Activated CD8-positive, alpha-beta memory T cell treated with anti-CD3 and anti-CD28 coated beads, Interleukin-2, amount 50 U/mL, for 48 hours (primary cell): ENCODE results near the gene FSTL5.
"Not testable (repeated sequence)": the region's sequence is repeated elsewhere in the genome, so short reads cannot be mapped to it uniquely, and the experiment has no call there.

ENCODE experiments used
- DNase-seq: peaks from one replicate; pipeline ENCODE4 v3.0.0-alpha.2; 2020

Gene FSTL5

DNA sequence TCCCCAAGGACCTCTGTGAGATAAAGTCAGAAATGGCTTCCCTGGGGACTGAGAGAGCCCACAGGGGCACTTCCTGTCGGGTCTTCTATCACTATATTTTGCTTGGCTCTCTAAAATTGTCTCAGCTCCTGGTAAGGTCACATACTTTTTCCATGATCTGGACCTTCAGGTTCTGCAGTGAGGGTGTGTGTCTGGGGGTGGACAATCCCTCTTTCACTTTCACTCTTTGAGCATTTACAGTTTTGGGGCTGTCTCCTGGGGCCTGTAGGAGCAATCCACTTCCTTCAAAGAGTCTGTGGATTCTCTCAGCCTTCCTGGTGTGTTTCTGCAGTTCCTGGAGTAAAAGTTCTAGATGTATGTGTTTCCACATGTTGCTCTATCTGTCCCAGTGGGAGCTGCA lies 335.7 kb downstream of the FSTL5 start:
- DNase-seq = no peak

DNA sequence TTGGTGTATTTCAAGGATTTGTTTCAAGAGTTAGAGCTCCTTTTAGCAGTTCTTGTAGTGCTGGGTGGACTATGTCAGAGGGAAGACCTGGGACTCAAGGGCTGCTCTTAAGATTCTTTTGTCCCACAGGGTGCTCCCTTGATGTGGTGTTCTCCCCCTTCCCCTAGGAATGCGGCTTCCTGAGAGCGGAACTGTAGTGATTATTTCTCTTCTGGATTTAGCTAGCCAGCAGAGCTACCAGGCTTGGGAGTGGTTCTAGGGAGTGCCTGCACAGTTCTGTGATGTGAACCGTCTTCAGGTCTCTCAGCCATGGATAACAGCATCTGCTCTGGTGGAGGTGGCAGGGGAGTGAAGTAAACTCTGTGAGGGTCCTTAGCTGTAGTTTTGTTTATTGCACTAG lies 336.8 kb downstream of the FSTL5 start:
- no peak for DNase-seq

DNA sequence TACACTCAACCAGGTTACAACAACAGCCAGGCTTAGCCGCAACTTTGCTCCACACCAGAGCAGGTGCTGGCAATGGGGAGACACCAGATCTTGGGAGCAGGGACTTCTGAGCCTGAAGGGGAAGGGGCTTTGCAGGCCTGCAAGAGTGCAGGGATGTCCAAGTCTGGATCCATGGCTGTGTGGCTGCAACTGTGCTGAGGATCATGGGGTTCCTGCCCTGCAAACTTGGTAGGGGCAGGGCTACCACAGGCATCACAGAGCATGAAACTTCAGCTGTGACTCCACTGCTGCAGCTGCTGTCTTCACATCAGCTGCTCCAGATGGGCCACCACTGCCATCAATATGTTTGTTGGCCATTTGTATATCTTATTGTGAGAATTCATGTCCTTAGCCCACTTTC lies 340.4 kb downstream of the FSTL5 start:
- no peak for DNase-seq

DNA sequence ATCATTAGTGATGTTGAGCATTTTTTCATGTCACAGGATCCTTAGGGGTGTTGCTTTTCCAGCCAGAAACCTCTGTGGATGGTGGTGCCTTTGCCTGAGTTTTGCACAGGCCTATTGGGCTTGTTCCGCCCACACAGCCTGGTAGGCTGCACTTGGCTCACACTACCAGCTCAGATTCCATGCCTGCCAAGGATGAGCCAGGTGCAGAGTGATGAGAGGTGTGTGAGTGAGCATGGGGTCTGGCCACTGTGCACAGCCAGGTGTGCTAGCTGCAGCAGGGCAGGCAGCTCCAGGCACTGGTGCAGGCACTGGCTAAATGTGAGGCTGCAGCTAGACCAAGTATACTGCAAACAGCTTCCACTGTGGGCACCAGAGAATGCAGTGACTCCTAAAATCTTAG lies 341.6 kb downstream of the FSTL5 start:
- DNase-seq = no peak

DNA sequence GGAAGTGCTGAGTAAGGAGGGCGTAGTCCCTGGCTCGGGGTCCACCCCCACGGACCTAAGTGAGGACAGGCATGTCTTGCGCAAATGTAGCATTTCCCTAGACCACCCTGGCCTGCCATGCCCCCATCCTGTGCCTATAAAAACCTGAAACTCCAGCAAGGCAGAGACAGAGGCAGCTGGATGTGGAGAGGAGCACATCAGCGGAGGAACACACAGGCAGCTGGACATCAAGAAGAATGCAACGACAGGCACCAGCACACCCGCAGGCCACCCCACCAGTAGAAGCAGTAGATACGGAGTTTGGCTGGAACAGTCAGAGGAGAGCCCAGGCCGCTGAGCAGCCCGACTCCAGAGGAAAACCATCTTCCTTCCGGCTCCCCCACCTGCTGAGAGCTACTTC lies 345.9 kb downstream of the FSTL5 start:
- no peak for DNase-seq

DNA sequence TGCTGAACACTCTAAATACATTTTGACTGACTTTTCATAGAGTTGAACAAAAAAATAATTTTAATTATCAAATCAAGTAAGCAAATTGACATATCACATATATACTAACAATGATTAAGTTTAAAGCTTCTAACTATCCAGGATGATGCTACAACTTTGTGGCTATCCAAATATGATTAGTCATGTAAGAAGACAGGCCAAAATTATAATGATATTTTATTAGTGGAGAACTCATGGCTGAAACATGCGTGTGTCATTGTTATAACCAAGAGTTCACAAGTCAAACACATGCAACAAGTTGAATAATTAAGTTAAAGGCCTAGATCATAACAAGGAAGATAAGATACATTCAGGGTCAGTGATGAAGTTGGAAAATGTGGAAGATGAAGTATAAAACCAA lies 346.8 kb downstream of the FSTL5 start:
- DNase-seq = no peak

DNA sequence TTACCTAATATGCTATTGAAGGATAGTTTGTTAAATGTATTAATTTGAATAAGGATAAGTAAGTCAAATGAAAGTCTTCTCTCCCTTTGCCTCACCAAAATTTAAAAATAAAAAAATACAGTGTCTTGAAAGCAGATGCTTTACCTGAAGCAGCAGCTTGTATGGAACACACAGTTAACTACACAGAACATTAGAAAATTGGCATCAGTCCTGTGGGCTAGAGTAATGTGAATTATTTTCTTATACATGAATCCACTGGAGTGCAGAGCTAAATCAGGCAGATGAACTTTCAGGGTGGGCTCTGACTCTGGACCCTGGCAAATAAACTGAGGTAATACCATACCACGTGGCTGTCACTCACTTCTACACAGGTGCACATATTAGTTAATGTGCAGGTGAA lies 348.0 kb downstream of the FSTL5 start:
- DNase-seq = no peak

DNA sequence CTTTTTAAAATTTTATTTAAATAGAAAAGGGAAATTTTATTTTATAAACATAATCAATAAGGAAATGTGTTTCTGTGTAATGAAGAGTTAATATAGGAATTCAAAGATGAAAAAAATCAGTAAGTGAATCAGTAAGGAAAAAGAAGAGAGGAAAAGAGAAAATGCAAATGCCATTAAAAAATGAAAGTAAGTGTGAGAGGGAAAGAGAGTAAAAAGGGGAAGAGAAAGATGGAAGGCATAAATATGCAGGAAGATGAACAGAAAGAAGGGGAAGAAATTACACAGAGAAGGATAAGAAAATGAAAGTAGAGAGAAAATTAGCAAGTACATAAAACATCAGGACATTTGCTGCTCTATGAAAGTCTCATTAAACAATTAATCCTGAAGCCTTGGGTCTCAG lies 349.9 kb downstream of the FSTL5 start:
- DNase-seq = no peak

DNA sequence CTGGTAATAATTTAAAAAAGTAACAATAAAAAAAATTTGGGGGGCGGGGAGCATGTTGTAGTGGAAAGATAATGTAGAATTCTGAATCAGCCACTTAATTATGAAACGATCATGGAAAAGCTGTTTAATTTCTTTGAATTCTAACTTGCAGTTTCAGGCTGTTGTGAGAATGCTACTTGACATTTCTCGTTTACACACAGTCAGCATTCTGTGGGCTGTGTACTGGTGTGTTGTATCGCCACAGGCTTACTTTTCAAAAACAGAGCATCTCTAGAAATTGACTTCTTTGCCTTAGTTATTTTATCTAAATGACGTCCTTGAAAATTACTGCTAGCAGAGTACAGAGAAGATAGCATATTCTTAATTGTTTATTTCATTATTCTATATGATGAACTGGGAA lies 350.4 kb downstream of the FSTL5 start:
- no peak for DNase-seq

DNA sequence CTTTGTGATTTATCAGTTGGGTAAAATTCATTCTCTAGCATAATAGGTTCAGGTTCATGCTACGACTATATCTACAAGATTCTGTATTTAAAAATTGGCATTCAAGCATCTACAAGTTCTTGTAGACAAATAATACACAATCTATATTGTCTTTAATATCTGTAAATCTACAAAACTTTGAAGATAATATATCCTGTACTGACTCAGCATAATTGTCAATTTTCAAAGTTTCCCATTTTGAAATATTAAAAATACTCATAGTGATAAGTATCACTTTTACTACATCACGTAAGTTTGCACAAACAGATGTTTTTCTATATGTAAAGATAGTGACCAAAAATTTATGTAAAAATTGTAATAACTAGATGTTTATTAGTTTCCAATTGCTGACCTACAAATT lies 360.6 kb downstream of the FSTL5 start:
- no peak for DNase-seq

DNA sequence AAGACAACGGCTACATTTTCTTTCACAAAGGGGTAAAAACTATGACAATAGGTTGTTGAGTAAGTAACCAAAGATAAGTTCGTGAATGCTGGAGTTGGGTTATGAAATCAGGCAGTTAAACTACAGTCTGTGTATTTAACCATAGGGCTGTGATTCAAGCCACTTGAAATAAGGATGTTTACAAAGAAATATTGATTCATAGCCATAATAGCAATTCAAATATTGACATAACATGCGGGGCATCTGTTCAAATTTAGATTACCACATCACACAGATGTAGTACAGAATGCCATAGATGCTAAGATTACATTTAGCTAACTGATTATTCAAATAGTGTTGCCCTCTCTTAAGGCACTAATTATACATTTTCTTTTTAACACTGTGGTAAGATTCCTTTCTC lies 364.1 kb downstream of the FSTL5 start:
- DNase-seq = no peak

DNA sequence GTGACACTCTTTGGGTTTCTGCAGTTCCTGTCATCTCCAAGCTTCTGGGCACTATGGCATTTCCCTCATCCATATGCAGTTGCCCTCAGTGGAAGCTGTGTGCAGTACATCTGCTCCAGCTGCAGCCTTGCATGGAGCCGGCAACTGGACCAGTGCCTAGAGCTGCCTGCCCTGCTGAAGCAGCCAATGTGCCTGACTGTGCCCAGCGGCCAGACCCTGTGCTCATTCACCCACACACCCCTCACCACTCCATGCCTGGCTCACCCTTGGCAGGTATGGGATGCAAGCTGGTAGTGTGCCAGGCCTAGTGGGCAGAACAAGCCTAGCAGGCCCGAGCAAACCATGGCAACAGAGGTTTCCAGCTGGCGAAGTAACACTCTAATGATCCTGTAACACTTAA lies 370.8 kb downstream of the FSTL5 start:
- DNase-seq = no peak

DNA sequence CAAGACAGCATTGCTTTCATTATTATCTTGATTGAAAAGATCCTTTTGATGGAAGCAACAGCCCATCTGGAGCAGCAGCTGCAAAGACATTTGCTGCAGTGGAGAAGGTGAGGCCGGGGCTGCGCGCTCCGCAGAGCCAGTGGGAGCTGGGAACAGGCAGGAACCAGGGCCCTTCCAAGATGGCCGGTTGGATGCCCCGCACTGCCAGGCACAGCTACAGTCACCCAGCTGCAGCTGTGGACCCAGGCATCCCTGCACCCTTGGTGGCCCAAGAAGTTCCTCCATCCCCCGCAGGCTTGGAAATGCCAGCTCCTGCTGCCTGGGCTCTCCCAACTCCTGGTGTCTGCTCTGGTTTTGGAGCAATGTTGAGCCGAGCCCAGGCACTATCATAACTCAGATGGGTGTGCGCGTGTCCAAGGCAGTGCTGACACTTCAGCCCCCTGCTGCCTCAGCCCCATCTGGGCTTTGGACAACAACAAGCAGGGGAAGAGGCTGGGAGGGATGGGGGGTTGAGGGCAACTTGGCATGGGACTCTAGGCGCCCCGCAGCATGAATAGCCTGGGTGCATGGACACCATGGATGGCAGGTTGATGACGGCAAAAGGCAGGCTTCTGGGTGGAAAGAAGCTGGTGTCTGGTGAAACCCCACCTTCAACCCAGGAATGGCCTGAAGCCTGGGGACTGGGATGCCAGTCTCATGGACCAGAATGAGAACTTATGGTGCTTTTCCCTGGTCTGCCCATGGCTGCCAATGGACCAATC lies 371.8 kb downstream of the FSTL5 start:
- DNase-seq = no peak

DNA sequence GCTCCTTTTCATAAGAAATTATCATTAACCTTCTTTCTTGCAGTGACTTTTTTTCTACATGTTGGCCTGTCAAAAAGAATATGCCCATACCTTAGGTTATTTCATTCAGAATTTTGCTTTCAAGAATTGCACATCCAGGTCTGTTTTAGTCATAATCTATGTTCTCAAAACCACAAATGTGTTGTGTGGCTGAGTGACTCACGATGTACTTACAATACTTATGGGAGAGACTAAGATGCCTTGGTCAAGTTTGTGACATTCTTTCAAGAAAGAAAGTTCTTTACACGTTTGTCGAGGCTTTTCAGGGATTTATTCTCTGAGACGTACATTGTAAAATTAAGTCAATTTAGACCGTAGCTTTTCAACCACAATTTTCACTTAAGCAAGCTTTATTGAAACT lies 396.7 kb downstream of the FSTL5 start:
- DNase-seq = no peak

DNA sequence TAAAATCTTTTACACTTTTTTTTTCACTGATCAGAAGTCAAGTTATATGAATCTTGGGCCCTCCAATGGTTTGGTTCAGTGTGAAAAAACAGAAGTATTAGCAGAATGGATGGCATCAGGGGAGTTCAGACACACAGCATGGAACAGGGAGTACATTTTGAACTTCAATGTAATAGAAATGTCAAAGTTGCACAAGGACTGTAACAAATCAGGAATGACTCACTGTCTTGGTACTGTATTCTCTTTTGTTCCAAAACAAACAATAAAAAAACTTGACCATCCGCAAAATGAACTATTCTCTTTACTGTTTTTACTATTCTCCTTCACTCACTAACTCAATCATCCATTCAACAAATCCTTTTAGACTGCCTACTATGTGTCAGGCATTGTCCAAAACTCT lies 401.0 kb downstream of the FSTL5 start:
- DNase-seq = no peak

DNA sequence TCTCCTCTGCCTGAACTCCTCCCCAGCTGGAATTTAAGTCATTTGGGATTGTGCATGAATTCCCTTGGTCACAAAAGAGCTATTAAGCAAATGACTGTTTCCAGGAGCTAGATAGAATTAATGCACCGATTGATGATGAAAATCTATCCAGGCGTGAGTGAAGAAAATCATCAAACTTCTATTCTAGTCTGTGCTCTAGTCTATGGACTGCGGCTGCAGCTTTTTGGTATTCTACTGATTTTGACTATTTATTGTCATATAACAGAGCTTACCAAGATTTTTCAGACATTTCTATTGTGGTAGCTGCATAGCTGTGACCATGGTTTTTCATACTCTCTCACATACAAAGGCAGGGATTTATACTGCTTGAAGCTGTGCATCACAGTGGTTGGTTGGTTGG lies 403.8 kb downstream of the FSTL5 start:
- no peak for DNase-seq

DNA sequence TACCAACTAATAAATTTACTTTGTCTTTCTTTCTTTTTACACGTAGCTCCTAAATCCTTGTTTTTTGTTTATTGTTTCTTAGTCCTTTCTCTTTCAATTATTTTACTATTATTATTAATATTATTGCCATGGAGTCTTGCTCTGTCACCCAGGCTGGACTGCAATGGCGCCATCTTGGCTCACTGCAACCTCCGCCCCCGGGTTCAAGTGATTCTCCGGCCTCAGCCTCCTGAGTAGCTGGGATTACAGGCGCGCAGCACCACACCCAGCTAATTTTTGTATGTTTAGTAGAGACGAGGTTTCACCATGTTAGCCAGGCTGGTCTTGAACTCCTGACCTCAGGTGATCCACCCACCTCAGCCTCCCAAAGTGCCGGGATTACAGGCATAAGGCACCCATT lies 405.4 kb downstream of the FSTL5 start:
- not testable (repeated sequence) for DNase-seq

DNA sequence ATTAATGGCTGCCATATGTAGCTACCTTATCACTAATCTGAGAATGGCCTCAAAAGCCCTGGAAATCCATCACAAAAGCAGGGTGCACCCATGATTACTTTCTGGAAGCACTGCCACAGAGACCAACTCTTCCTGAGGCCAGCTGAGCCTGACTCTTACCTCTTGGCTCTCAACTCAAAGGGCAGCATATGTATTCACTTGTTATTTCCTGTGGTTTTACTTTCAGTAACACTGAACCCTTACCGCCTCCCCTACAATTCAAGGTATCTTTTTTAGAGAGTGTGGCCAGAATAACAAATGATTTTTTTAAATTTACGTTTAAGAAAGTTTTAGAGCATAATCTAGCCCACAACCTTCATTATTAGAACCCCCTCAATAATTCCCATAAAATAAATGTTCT lies 434.9 kb downstream of the FSTL5 start:
- no peak for DNase-seq

DNA sequence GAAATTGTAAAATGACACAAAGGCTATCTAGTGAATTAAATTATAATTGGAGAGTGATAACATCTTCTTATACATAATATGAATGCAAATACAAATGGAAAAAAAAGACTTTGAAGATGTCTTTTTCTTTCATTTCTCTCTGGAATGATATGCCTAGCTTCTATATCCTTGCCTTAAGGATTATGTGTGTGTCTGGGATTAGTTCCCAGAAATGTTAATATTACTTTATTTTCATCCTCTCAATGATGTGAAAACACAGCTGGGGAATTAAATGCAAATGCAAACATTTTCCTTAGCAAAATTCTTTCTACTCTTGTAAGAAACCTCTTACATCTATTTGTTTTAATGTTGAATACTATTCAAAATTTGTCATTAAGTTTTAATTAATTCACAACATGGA lies 441.9 kb downstream of the FSTL5 start:
- no peak for DNase-seq

DNA sequence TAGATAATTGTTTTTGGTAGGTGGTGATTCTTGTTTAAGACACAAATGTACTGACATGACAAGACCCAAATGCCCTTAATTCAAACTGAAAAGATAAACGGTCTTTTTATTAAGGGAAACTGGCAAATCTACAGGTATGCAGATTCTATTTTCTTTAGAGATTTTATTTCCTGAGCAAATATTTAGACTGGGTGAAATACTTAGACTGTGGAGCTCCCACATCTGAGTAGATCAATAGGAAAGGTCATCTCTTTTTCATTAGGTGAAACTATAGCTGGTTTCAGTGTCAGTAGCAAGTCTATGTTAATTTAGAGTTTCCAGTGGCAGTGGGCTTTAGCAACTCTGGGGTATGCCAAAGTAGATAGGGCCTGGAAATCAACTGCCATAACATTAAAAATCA lies 446.7 kb downstream of the FSTL5 start:
- DNase-seq = no peak

DNA sequence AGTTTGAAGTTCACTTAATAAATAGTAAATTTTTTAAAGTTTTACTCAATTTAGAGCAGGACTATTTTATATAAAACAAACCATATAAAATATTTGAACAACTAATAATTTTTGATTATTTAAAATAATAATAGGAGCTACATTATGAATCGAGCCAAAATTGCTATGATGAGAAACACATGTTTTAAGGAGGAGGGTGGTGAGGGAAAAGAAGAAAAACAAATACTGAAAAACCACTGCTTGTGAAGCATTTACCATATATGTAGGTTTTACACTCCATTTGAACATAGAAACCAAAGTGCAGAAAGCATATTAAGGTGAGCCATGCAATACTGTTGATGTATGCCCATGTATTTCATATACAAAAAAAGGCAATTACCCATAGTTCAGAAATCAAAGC lies 448.9 kb downstream of the FSTL5 start:
- DNase-seq = no peak

DNA sequence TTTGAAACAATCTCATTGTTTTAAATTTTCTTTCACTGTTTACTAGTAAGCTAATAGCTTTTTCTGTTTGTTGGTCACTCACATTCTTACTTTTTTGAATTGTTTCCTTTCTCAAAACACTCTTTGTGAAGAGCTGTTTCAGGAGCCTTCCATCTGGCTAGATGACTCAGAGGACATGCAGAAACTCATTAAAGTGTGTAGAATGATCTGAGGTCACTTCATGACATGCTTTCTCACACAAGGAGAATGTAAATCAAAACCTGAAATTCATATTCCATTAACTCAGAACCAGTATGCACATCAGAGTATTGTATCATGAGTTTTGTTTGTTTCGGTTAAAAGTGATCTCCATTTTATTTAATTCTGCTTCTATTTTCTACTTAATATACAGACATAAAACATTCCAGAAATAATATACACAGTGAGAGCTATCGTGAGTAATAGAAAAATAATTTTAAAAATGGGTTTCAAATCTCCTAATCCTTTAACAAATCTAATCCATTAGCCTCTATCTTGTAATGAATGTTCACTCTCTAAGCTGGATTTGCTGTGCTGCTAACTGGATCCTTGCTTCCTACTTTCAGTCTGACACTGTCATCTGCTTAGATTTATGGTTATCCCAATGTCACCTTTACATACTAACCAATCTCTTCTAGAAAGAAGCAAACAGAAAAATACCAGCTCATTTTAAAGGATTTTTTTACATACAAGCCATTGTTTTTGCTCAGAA lies 449.6 kb downstream of the FSTL5 start:
- DNase-seq = no peak

DNA sequence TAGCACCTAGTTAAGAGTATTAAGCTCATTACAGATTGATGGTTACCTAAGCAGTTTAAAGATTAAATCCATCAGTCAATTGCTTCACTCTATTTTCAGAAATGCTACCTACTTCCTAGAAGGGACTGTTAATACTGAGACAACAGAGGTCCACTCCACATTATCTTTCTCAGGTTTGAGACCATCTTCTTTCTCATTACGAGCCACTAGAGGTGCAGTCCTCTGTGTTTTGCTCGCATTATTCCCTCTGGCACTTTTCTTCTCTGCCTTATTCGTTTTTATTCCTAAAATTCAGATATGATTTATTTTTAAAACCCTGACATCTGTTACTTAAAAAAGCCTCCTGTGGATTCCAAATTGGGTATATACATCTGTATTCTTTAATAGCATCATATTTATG lies 459.1 kb downstream of the FSTL5 start:
- DNase-seq = no peak

DNA sequence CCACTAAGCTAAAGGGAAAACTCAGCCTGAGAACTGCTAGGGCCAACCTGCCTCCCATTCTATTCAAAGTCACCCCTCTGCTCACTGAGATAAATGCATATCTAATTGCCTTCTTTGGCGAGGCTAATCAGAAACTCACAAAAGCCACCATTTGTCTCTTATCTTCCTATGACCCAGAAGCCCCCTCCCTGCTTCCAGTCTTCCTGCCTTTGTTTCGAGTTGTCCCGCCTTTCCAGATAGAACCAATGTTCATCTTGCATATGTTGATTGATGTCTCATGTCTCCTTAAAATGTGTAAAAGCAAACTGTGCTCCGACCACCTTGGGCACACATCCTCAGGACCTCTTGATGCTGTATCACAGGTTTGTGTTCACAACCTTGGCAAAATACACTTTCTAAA lies 459.8 kb downstream of the FSTL5 start:
- DNase-seq = no peak

DNA sequence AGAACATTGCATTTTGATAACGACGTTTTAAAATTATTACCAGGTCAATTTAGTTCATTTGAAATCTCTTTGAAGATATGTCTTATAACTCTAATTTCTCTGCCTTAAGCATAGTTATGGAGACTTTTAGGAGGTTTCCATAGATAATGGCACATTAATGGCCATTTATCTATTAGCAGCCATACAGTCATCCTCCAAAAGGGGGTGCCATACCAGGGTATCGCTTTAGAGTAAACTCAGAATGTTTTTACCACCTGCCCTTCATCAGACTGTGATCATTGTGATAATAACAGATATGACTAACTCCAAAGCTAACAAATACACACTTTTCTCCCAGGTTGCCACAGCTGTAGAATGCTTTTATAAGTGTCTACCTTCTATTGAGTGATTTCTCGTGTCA lies 461.5 kb downstream of the FSTL5 start:
- DNase-seq = no peak
